ENCODE results near the gene LPIN1. TPM values are rescaled to one million over a fixed set of nuclear protein-coding genes. Genes with fewer than 3 reads are reported as not detected.

The LPIN1 gene
- total RNA-seq, 1 donor from 2014 or later: 81.1 TPM

- intact Hi-C loops (cut with micrococcal nuclease): loop anchor here (2.0 to 5.0 kb wide), 5 partner anchors 196 to 1228 kb away; partner anchors contain the start of genes E2F6, ROCK2 and TRIB2
Observed at GRCh38 chr2:11778416-11778815, 32.0 kb downstream of the LPIN1 start.

- intact Hi-C loops (cut with micrococcal nuclease): loop anchor here (1.0 to 5.0 kb wide), 8 partner anchors 41 to 1228 kb away; partner anchors contain the start of genes E2F6, ROCK2 and TRIB2
Observed at GRCh38 chr2:11778923-11779757, 32.7 kb downstream of the LPIN1 start.

GRCh38 chr2:11781602-11782001 lies 35.2 kb downstream of the LPIN1 start:
- intact Hi-C loops (cut with micrococcal nuclease): no loop called here

GRCh38 chr2:11784280-11784679 lies 37.8 kb downstream of the LPIN1 start:
- intact Hi-C loops (cut with micrococcal nuclease): no loop called here

GRCh38 chr2:11784747-11785610 lies 38.5 kb downstream of the LPIN1 start:
- intact Hi-C loops (cut with micrococcal nuclease): no loop called here

GRCh38 chr2:11785611-11785940 lies 39.1 kb downstream of the LPIN1 start:
- intact Hi-C loops (cut with micrococcal nuclease): no loop called here

GRCh38 chr2:11786191-11786590 lies 39.8 kb downstream of the LPIN1 start:
- intact Hi-C loops (cut with micrococcal nuclease): no loop called here

GRCh38 chr2:11786592-11786991 lies 40.2 kb downstream of the LPIN1 start:
- intact Hi-C loops (cut with micrococcal nuclease): no loop called here

- intact Hi-C loops (cut with micrococcal nuclease): no loop called here
Observed at GRCh38 chr2:11787991-11788390, 41.6 kb downstream of the LPIN1 start.

GRCh38 chr2:11788461-11789124 lies 42.2 kb downstream of the LPIN1 start:
- intact Hi-C loops (cut with micrococcal nuclease): no loop called here

GRCh38 chr2:11789243-11789642 lies 42.8 kb downstream of the LPIN1 start:
- intact Hi-C loops (cut with micrococcal nuclease): no loop called here

- intact Hi-C loops (cut with micrococcal nuclease): no loop called here
Observed at GRCh38 chr2:11790228-11790627, 43.8 kb downstream of the LPIN1 start.

GRCh38 chr2:11795590-11795989 lies 49.2 kb downstream of the LPIN1 start:
- intact Hi-C loops (cut with micrococcal nuclease): no loop called here

GRCh38 chr2:11796190-11797171 lies 50.0 kb downstream of the LPIN1 start:
- intact Hi-C loops (cut with micrococcal nuclease): no loop called here

GRCh38 chr2:11797846-11798245 lies 51.4 kb downstream of the LPIN1 start:
- intact Hi-C loops (cut with micrococcal nuclease): no loop called here

GRCh38 chr2:11798701-11799435 lies 52.4 kb downstream of the LPIN1 start:
- intact Hi-C loops (cut with micrococcal nuclease): no loop called here

GRCh38 chr2:11799826-11800225 lies 53.4 kb downstream of the LPIN1 start:
- intact Hi-C loops (cut with micrococcal nuclease): no loop called here

- intact Hi-C loops (cut with micrococcal nuclease): no loop called here
Observed at GRCh38 chr2:11802782-11803191, 56.4 kb downstream of the LPIN1 start.

GRCh38 chr2:11805024-11805423 lies 58.6 kb downstream of the LPIN1 start:
- intact Hi-C loops (cut with micrococcal nuclease): no loop called here

GRCh38 chr2:11805920-11806319 lies 59.5 kb downstream of the LPIN1 start:
- intact Hi-C loops (cut with micrococcal nuclease): no loop called here
